Mesodermal cell (in vitro differentiated cells): ENCODE data around the gene GMCL2.
A peak's percentile ranks its signal among the peaks of the same experiment; 100 is the strongest.

ENCODE experiments used
- H3K27ac ChIP-seq: 2 replicates; pipeline ENCODE4 v1.7.0; 2013; ENCODE audit warnings: mild to moderate bottlenecking, low read depth, low read length, moderate library complexity; ENCODE audit not compliant: severe bottlenecking
- H3K36me3 ChIP-seq: 2 replicates; pipeline ENCODE4 v1.7.1; 2013; ENCODE audit warnings: mild to moderate bottlenecking, low read length, moderate library complexity; ENCODE audit not compliant: control insufficient read depth, insufficient read depth
- H3K4me1 ChIP-seq: one replicate; pipeline ENCODE4 v1.7.1; 2013; ENCODE audit warnings: mild to moderate bottlenecking, low read length; ENCODE audit not compliant: insufficient read depth, control insufficient read depth, poor library complexity, severe bottlenecking
- H3K4me3 ChIP-seq: 2 replicates; pipeline ENCODE4 v1.7.0; 2013; ENCODE audit warnings: low read length, control low read depth, mild to moderate bottlenecking; ENCODE audit not compliant: insufficient read depth, poor library complexity, severe bottlenecking; ENCODE audit errors: extremely low read depth
- H3K9me3 ChIP-seq: 2 replicates; pipeline ENCODE4 v1.7.1; 2013; ENCODE audit warnings: mild to moderate bottlenecking, low read length, moderate library complexity; ENCODE audit not compliant: control insufficient read depth
- WGBS, 2 experiments: methylation state at CpG; one replicate each; pipeline ENCODE4 v1.1.5; 2013; ENCODE audit warnings: missing lambda C conversion rate in 2 of 2; ENCODE audit not compliant: insufficient coverage in 2 of 2; 5-methylcytosine and 5-hydroxymethylcytosine counted together

Gene GMCL2

DNA sequence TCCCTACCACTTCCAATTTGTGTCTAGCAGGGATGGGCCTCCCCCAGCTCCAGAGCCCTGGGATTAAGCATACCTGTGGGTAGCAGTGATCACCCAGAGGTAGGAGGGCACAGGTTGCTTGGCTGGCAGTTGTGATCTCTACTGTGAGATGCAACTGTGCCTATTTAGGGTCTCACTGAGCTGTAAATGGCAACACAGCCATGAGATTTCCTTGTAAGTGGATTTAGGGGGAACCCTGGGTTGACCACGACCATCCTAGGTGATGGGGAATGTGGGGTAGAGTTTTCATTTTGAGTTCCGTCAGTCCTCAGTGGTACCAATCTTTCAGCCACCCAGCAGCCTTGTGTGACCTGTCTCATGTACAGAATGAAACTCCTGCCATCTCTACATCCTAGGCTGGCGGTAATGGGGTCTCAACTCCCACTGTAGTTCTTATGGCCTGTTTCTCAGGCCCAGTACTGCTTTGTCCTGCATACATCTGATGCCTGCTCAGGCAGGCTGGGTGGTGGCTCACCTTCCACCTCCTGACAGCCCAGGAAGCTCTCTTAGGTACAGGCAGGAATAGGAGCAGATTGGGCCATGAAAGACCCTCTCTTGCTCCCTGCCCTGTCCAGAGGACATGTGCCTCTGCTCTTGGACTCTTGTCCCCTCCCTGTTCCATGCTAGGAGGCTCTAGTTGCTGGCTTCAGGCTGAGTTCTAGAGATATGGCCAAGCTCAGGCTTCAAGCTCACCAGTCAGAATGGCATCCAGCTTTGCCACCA, 25.3 kb upstream of the GMCL2 start:
- H3K4me1 ChIP-seq, result no peaks in the 10 kb centered on the region
- no peaks in the 10 kb centered on the region for H3K9me3 ChIP-seq
- no peak overlapping the region for H3K4me3 ChIP-seq
- 100% methylated on average over 3 of the region's 3 CpGs for WGBS, 2 experiments
- peaks cover 96% of the 10 kb centered on the region for H3K36me3 ChIP-seq
- no peak overlapping the region for H3K27ac ChIP-seq

GRCh38 chr5:178211095-178212048, 24.2 kb upstream of the GMCL2 start:
- peaks cover 96% of the 10 kb centered on the region for H3K36me3 ChIP-seq
- no peak overlapping the region for H3K27ac ChIP-seq

DNA sequence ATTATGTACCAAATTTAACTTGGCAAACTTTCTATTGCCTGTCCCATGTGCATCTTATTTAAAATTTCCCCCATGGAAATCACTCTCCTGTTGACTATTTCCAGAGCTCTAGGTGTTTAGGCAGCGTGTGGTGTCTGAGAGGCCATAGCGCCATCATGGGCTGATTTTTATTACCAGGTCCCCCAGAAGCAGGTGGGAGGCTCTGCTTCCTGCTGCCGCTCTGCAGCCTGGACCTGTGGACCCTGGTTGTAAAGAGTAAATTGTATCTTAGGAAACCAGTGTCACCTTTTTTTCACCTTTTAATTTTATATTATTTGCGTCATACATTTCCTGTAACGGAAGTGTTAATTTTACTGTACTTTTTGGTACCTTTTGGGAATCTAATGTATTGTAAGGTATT, 23.5 kb upstream of the GMCL2 start:
- Histone ChIP-seq H3K27ac (no peak overlapping the region), H3K9me3 (no peaks in the 10 kb centered on the region), H3K4me3 (no peak overlapping the region), H3K36me3 (peaks cover 96% of the 10 kb centered on the region), H3K4me1 (peaks cover 15% of the 10 kb centered on the region)
- WGBS, 2 experiments, result 100% methylated on average over 1 of the region's 5 CpGs; no CpG with 5 or more reads in 1 of the 2 experiments

More at GRCh38 chr5:178211095-178212048, 24.2 kb upstream of the GMCL2 start:
- no peak overlapping the region for H3K4me3 ChIP-seq
- WGBS, 2 experiments, result 86 to 96% methylated on average over 7 of the region's 8 CpGs
- peaks cover 9% of the 10 kb centered on the region for H3K4me1 ChIP-seq
- no peaks in the 10 kb centered on the region for H3K9me3 ChIP-seq

DNA sequence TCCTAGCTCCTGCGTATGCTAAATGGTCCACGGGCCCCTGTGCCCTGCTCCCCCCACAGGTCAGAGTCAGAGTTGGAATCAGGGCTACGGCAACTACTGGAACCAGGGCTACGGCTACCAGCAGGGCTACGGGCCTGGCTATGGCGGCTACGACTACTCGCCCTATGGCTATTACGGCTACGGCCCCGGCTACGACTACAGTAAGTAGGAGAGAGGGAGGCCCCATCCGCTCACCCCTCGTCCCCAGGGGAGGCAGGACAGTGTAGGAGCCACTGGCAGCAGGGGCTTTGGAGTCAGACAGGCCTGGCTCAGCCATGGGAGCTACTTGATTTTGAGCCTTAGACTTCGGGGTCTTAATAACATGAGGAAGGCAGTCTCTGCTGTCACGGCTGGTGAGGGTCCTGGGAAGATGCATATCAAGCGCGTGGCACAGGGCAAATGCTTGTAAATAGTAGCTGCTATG, 22.9 kb upstream of the GMCL2 start:
- H3K4me3 ChIP-seq, result no peak overlapping the region
- H3K4me1 ChIP-seq, result peaks cover 15% of the 10 kb centered on the region
- H3K9me3 ChIP-seq, result no peaks in the 10 kb centered on the region
- no peak overlapping the region for H3K27ac ChIP-seq
- peaks cover 95% of the 10 kb centered on the region for H3K36me3 ChIP-seq
- 95 to 96% methylated on average over 11 to 17 of the region's 18 CpGs for WGBS, 2 experiments

- WGBS, 2 experiments, result 96 to 97% methylated on average over 8 of the region's 8 CpGs
- Histone ChIP-seq H3K9me3 (no peaks in the 10 kb centered on the region), H3K27ac (no peak overlapping the region), H3K4me1 (peaks cover 15% of the 10 kb centered on the region), H3K36me3 (peaks cover 92% of the 10 kb centered on the region), H3K4me3 (no peak overlapping the region)
These were observed 22.3 kb upstream of the GMCL2 start for GRCh38 chr5:178209334-178210072.

GRCh38 chr5:178208540-178209227, 21.5 kb upstream of the GMCL2 start:
- WGBS, 2 experiments, result 90 to 97% methylated on average over 2 to 5 of the region's 5 CpGs
- Histone ChIP-seq H3K27ac (no peak overlapping the region), H3K4me3 (no peak overlapping the region), H3K9me3 (no peaks in the 10 kb centered on the region), H3K36me3 (peaks cover 84% of the 10 kb centered on the region), H3K4me1 (peaks cover 15% of the 10 kb centered on the region)

DNA sequence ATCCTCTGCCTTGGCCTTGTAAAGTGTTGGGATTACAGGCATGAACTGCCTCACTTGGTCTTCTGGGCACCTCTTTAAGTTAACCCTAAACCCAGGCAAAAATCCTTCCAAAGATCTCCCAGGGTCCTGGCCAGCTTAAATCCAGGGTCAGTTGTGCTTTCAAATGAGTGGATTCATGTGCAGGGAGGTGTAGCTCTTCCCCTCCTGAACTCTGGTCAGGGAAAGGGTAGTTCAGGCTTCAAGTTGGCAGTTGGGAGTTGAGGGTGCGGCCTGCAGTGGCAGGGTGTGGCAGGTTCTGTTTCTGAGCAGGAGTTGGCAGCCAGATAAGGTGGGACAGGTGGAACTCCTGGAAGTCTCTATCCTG, 20.7 kb upstream of the GMCL2 start:
- Histone ChIP-seq H3K27ac (no peak overlapping the region), H3K4me3 (no peak overlapping the region), H3K36me3 (peaks cover 76% of the 10 kb centered on the region), H3K4me1 (peaks cover 15% of the 10 kb centered on the region), H3K9me3 (no peaks in the 10 kb centered on the region)
- 100% methylated on average over 1 of the region's 1 CpG; no CpG with 5 or more reads in 1 of the 2 experiments for WGBS, 2 experiments

DNA sequence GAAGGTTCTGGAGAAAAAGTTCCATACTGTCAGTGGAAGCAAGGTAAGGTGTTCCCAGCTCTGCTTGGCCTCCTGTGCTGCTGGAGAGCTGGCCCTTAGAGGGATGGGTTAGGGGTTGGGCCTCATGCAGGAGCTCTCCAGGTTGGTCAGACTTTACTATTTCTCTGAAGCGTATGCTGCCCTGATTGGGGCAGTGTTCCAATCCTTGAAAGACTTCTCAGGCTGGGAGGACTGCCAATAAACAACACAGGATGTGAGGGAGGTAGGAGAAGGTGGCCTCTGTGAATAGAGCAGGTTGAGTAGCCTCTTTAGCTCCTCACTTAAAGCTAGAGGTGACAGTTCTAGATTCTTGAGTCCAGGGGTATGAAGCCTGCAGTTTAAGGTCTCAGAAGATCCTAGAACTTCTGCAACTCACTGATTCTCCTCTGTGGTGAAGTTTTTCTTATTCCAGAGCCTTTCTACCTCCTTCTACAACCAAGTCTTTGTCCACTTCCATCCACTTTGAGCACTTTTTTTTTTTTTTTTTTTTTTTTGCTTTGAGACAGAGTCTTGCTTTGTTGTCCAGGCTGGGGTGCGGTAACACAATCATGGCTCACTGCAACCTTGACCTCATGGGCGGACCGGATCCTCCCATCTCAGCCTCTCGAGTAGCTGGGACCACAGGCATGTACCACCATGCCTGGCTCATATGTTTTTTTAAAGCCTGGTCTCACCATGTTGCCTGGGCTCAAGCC, 20.2 kb upstream of the GMCL2 start:
- Histone ChIP-seq H3K9me3 (no peaks in the 10 kb centered on the region), H3K4me1 (peaks cover 15% of the 10 kb centered on the region), H3K36me3 (peaks cover 70% of the 10 kb centered on the region), H3K4me3 (peak overlapping the region; percentile 90), H3K27ac (no peak overlapping the region)
- 99 to 100% methylated on average over 5 of the region's 5 CpGs for WGBS, 2 experiments

- peaks cover 15% of the 10 kb centered on the region for H3K4me1 ChIP-seq
These were observed 19.3 kb upstream of the GMCL2 start for GRCh38 chr5:178206166-178207101.

More at GRCh38 chr5:178206166-178207101, 19.3 kb upstream of the GMCL2 start:
- Histone ChIP-seq H3K36me3 (peaks cover 61% of the 10 kb centered on the region), H3K9me3 (no peaks in the 10 kb centered on the region), H3K27ac (no peak overlapping the region), H3K4me3 (peak overlapping the region; percentile 90)
- WGBS, 2 experiments, result 61 to 69% methylated on average over 8 to 10 of the region's 12 CpGs
